GM10248 (cell line): ENCODE measurements around the gene TOB1.

Experiments used
- CTCF ChIA-PET: fragments of 300-600 bp; sonication (Branson Sonifier 250); formaldehyde crosslinking; extraction: SDS; loops from one replicate; lab custom pipeline; 2021; ENCODE audit warnings: antibody characterized with exemption; lab: Yijun Ruan, JAX
- POLR2A ChIA-PET: fragments of 350-650 bp; sonication (Branson Sonifier 250); formaldehyde crosslinking; extraction: SDS; loops from one replicate; lab custom pipeline; 2020; ENCODE audit warnings: antibody characterized with exemption; lab: Yijun Ruan, JAX
- DNase-seq: peaks from one replicate; pipeline ENCODE4 v3.0.0; 2012; ENCODE audit errors: extremely low spot score
- CTCF ChIP-seq: IDR thresholded peaks from 2 replicates; pipeline ENCODE4 v1.5.1; 2012; ENCODE audit warnings: mild to moderate bottlenecking, low read depth; ENCODE audit errors: extremely low read depth, missing control alignments, control extremely low read depth

The TOB1 gene

GRCh38 chr17:50841277-50841948 lies 24.7 kb downstream of the TOB1 start:
- TF ChIP-seq CTCF: no peak
- peak; percentile 19 for DNase-seq
- ChIA-PET POLR2A (interaction anchor here (0.6 kb wide), 1 partner anchor 132 kb away, joined by 4 read pairs; no protein-coding TSS in a partner anchor), CTCF (interaction anchor here (0.8 to 18.2 kb wide), 26 partner anchors 10 to 208 kb away, joined by 3 to 301 read pairs (median 5); no protein-coding TSS in a partner anchor)

- CTCF ChIA-PET: interaction anchor here (1.0 to 18.2 kb wide), 9 partner anchors 9 to 112 kb away, joined by 3 to 301 read pairs (median 20); no protein-coding TSS in a partner anchor
- POLR2A ChIA-PET: interaction anchor here (0.6 kb wide), 1 partner anchor 131 kb away, joined by 4 read pairs; no protein-coding TSS in a partner anchor
- TF ChIP-seq CTCF: no peak
- peak; percentile 17 for DNase-seq
Observed at GRCh38 chr17:50840311-50840851, 25.8 kb downstream of the TOB1 start.

GRCh38 chr17:50839591-50840310 lies 26.4 kb downstream of the TOB1 start:
- ChIA-PET POLR2A (no interaction called here), CTCF (interaction anchor here (1.1 to 18.2 kb wide), 6 partner anchors 9 to 113 kb away, joined by 3 to 301 read pairs (median 56); no protein-coding TSS in a partner anchor)
- no peak for TF ChIP-seq CTCF
- DNase-seq: no peak

- POLR2A ChIA-PET: no interaction called here
- CTCF ChIA-PET: interaction anchor here (1.2 to 18.2 kb wide), 5 partner anchors 7 to 55 kb away, joined by 3 to 301 read pairs (median 67); no protein-coding TSS in a partner anchor
- no peak for TF ChIP-seq CTCF
- DNase-seq: no peak
Observed at GRCh38 chr17:50837980-50838954, 27.9 kb downstream of the TOB1 start.

- CTCF ChIA-PET: interaction anchor here (1.2 to 18.2 kb wide), 3 partner anchors 9 to 54 kb away, joined by 3 to 301 read pairs (median 79); no protein-coding TSS in a partner anchor
- no peak for TF ChIP-seq CTCF
- peak; percentile 12 for DNase-seq
- POLR2A ChIA-PET: interaction anchor here (0.6 kb wide), 1 partner anchor 26 kb away, joined by 6 read pairs; no protein-coding TSS in a partner anchor
Observed at GRCh38 chr17:50837286-50837979, 28.7 kb downstream of the TOB1 start.
